Activated CD4-positive, alpha-beta T cell treated with anti-CD3 and anti-CD28 coated beads, Interleukin-2, amount 50 U/mL, for 4 hours (primary cell): ENCODE data around the gene METTL15.
"Not testable (repeated sequence)": the region's sequence is repeated elsewhere in the genome, so short reads cannot be mapped to it uniquely, and the experiment has no call there.

Experiments used
- DNase-seq, 2 experiments: peaks; one replicate each; pipeline ENCODE4 v3.0.0-alpha.2; 2020

METTL15 gene

GRCh38 chr11:28223577-28223976 is 115.4 kb downstream of the METTL15 start:
- no peak for DNase-seq

- no peak for DNase-seq
Observed at GRCh38 chr11:28223994-28224393, 115.8 kb downstream of the METTL15 start.

GRCh38 chr11:28227460-28227859 is 119.3 kb downstream of the METTL15 start:
- no peak for DNase-seq

- no peak for DNase-seq
Observed at GRCh38 chr11:28228196-28228895, 120.2 kb downstream of the METTL15 start.

GRCh38 chr11:28231475-28231874 is 123.3 kb downstream of the METTL15 start:
- no peak for DNase-seq

GRCh38 chr11:28232649-28233048 is 124.5 kb downstream of the METTL15 start:
- no peak for DNase-seq

GRCh38 chr11:28241760-28242159 is 133.6 kb downstream of the METTL15 start:
- DNase-seq, result no peak

GRCh38 chr11:28242596-28242995 is 134.4 kb downstream of the METTL15 start:
- no peak for DNase-seq

- DNase-seq, result no peak
Observed at GRCh38 chr11:28243061-28243460, 134.9 kb downstream of the METTL15 start.

- no peak for DNase-seq
Observed at GRCh38 chr11:28243581-28243980, 135.4 kb downstream of the METTL15 start.

GRCh38 chr11:28245131-28245530 is 136.9 kb downstream of the METTL15 start:
- DNase-seq, result no peak

- no peak for DNase-seq
Observed at GRCh38 chr11:28250192-28250591, 142.0 kb downstream of the METTL15 start.

GRCh38 chr11:28251257-28251656 is 143.1 kb downstream of the METTL15 start:
- DNase-seq, result no peak

- no peak for DNase-seq
Observed at GRCh38 chr11:28257761-28258160, 149.6 kb downstream of the METTL15 start.

GRCh38 chr11:28259177-28259843 is 151.1 kb downstream of the METTL15 start:
- DNase-seq, result no peak

GRCh38 chr11:28268925-28269324 is 160.7 kb downstream of the METTL15 start:
- no peak for DNase-seq

- no peak for DNase-seq
Observed at GRCh38 chr11:28269586-28269985, 161.4 kb downstream of the METTL15 start.

- not testable (repeated sequence) for DNase-seq
Observed at GRCh38 chr11:28272247-28272646, 164.1 kb downstream of the METTL15 start.

- DNase-seq, result no peak
Observed at GRCh38 chr11:28274216-28274615, 166.0 kb downstream of the METTL15 start.

GRCh38 chr11:28284196-28284595 is 176.0 kb downstream of the METTL15 start:
- DNase-seq, result no peak

GRCh38 chr11:28289444-28289843 is 181.3 kb downstream of the METTL15 start:
- no peak for DNase-seq

GRCh38 chr11:28290995-28291394 is 182.8 kb downstream of the METTL15 start:
- not testable (repeated sequence) for DNase-seq

GRCh38 chr11:28296426-28296825 is 188.2 kb downstream of the METTL15 start:
- no peak for DNase-seq

GRCh38 chr11:28298209-28298608 is 190.0 kb downstream of the METTL15 start:
- DNase-seq, result no peak
